Measurements from ENCODE around the gene NKX1-1.

NKX1-1 gene

GRCh38 chr4:1406394-1406980, at the start of gene NKX1-1:
TSS of gene NKX1-1 (minus strand) at chr4:1406442. CDS start at chr4:1406442, 0 bp downstream.
- H3K27ac ChIP-seq = no peak within 1 kb of the TSS
- no peak for TF ChIP-seq CTCF (conservative IDR thresholded peaks at IDR 0.05)

GRCh38 chr4:1453731-1454130, 47.5 kb upstream of the NKX1-1 start:
- no peak overlapping the region for H3K27ac ChIP-seq
- TF ChIP-seq CTCF (conservative IDR thresholded peaks at IDR 0.05) = no peak

- H3K27ac ChIP-seq = no peak overlapping the region
- no peak for TF ChIP-seq CTCF (conservative IDR thresholded peaks at IDR 0.05)
Measured at GRCh38 chr4:1452431-1453051, 46.3 kb upstream of the NKX1-1 start.

GRCh38 chr4:1451752-1452122, 45.5 kb upstream of the NKX1-1 start:
- no peak for TF ChIP-seq CTCF (conservative IDR thresholded peaks at IDR 0.05)
- H3K27ac ChIP-seq = no peak overlapping the region

GRCh38 chr4:1451106-1451751, 45.0 kb upstream of the NKX1-1 start:
- TF ChIP-seq CTCF (conservative IDR thresholded peaks at IDR 0.05) = no peak
- H3K27ac ChIP-seq = no peak overlapping the region

- no peak for TF ChIP-seq CTCF (conservative IDR thresholded peaks at IDR 0.05)
- H3K27ac ChIP-seq = no peak overlapping the region
Measured at GRCh38 chr4:1449833-1450741, 43.8 kb upstream of the NKX1-1 start.

- TF ChIP-seq CTCF (conservative IDR thresholded peaks at IDR 0.05) = no peak
- H3K27ac ChIP-seq = no peak overlapping the region
Measured at GRCh38 chr4:1449475-1449832, 43.2 kb upstream of the NKX1-1 start.
